ENCODE results near the gene IL22.

The IL22 gene, protein sequence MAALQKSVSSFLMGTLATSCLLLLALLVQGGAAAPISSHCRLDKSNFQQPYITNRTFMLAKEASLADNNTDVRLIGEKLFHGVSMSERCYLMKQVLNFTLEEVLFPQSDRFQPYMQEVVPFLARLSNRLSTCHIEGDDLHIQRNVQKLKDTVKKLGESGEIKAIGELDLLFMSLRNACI

DNA sequence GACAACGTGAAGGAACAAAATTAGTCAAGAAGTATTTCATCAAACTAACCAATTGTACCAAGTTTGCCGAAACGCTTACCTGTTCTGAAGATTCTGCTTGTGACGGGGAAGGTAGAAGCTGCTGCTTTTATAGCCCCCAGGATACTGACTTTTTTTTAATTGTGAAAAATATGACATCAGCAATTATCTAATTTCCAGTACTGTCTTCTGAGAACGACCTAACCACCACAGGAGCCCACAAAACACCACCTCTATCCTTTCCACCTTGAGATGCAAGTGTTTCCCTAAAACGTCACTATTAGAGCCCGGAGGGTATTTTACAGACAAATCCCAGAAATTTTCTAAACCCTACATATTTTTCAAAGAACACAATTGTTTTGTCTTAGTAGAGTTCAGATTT, at the start of gene IL22:
TSS of gene IL22 (minus strand) at position 101 of the 400 bp plus-strand sequence. CDS start 156 bp downstream, outside the sequence.
- no peak for DNase-seq (ENCODE audit: low read depth, low spot score)

DNA sequence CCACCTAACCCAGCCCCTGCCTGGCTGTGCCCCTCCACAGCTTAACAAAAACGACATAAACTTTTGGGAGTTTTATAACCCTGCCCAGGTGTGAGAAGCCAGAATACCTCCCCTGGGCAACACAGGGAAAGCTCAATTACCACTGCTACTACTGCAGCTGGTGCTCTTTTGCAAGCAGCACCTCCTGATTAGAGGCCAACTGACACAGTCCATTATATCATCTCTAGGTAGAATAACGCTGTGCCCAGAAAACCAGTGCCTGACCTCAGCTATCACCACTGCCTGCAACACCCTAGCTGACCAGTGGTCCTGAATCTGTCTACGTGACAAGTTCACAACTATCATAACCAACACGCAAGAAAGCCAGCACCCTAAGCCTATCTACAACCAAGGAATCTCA, 44.5 kb upstream of the IL22 start:
- DNase-seq (ENCODE audit: low read depth, low spot score): no peak

DNA sequence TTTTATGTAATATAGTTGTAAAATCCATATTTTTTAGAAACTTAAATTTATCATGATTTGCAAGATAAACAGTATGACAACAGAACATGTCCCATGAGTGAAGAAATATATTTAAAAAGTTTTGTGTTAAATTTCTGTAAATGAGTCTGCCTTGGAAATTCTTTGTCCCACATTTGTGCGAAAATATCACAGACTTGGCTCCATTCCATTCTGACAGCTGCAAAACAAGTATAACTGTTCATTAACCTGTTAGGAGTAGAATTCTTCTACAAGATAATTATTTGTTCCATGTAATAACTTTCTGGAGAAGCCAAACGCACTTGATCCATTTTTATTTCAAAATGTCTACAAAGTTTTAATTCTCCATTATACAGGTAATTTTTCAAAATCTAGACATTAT, 40.8 kb upstream of the IL22 start:
- DNase-seq (ENCODE audit: low read depth, low spot score): no peak

DNA sequence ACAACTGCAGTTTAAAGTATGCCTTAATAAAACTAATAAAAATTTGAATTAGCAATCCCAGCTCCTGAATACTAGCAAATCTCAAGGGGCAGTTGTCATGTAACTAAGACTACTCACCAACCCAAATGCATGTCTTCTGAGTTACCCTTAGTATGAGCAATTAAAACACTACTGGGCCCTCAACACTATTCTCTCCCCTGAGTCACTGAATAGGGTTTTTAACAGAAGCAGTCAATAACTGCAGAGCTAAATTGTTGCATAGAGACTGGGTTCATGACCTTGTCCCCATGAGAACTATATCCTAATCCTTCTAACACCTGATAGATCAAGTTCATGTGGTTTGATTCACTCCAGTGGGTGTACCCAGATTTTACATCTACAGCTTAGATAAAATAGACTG, 39.9 kb upstream of the IL22 start:
- no peak for DNase-seq (ENCODE audit: low read depth, low spot score)

DNA sequence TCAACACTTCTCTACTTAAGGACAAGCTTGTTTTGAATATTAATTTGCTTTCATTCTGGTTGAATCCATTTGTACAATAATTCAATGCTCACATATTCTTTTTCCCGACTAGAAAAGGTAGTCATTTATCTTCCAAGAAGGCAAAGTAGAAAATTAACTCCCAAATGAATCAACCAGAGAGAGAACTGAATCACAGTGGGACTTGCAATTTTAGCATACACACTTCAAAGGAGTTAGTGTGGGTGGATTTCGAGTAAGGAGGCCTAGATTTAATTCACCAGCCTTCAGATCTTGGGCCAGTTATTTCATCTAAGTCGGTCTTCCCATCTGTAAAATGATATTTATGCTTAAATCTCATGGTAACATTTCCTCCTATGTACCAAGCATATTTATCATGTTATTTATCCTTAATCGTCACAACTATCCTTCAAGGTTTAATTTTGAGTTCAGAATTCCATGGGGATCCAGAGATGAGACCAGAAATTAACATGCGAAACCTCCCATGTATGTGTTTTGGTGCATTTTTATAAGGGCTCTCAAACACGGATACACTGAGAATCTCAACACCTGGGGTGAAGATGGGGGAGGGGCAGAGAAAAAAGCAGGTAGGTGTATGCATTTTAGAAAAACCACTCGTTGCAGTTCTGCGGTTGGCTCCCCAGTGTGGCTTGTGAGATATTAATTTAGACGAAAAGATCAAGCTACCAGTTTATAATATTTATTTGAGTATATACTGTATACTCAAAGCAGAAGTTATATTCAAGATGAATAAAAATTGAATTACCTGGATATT, 38.9 kb upstream of the IL22 start:
- DNase-seq (ENCODE audit: low read depth, low spot score): no peak

DNA sequence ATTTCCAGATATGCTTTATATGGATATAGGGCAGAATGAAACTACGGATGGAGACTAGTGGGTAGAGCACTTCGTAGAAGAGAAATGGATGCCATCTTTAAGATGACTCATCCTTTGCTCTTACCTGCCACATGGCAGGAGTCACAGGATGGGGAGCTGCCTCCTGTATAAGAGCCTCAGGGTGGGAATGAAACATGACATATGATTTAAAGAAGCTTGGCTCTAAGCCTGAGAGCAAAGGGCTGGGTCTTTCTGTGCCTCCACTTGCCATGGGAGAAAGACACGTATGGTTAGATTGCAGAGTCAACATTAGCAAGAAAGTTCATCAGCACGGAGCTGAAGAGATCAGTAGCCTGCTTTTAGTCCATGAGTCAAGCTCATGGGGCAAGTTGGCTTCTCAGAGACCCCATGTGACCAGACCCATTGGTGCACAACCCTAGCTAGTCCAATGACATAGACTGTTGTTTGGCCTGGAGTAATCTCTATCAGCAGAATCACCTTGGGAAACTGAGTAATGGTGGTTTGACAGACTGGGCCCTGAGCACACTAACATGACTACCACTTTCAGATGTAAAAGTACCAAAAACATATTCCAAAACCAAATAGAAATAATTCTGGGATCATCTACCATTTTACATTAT, 38.1 kb upstream of the IL22 start:
- no peak for DNase-seq (ENCODE audit: low read depth, low spot score)

DNA sequence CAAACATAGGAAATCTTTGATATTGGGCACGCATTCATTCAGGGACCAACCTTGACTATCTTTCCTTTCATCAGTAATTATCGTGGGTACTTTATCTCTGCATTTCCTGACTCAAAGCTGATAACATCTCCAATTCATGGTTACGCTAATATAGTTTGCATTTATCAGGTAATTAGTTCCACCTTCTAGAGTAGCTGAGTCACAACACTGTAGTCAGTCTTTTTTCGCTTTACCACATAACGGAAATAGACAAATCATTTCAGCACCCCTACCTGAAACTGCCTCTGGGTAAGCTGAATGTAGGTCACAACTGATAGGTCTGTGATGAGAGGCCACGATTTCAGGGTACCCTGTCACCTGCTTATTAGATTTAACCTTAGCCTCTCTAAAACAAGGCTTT, 36.7 kb upstream of the IL22 start:
- no peak for DNase-seq (ENCODE audit: low read depth, low spot score)

DNA sequence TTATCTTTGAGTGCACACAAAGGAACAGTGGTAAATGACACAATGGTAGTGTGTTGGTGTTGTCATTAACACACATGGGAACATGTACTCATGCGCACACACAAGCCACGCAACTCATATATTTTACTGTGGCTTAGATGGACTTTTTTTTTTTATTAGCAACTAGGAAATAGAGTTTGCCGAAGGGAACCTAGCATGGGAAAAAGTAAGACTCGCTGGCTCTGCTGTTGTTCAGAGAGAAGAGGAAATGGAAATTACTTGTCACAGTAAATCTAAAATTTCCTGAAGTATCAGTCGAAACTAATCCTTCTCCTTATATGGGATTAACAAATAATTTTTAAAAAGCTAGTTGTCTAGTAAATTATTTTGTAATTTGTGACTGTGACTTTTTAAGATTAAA, 33.7 kb upstream of the IL22 start:
- DNase-seq (ENCODE audit: low read depth, low spot score): no peak

DNA sequence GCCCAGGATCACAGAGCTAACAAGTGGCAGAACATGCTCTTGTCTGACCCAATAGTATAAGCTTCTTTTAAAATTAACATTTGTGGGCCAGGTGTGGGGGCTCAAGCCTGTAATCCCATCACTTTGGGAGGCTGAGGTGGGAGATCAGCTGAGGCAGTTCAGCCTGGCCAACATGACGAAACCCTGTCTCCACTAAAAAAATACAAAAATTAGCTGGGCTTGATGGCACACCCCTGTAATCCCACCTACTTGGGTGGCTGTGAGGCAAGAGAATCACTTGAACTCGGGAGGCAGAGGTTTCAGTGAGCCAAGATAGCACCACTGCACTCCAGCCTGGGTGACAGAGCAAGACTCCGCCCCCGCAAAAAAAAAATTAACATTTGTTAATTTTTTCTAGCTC, 33.0 kb upstream of the IL22 start:
- no peak for DNase-seq (ENCODE audit: low read depth, low spot score)

DNA sequence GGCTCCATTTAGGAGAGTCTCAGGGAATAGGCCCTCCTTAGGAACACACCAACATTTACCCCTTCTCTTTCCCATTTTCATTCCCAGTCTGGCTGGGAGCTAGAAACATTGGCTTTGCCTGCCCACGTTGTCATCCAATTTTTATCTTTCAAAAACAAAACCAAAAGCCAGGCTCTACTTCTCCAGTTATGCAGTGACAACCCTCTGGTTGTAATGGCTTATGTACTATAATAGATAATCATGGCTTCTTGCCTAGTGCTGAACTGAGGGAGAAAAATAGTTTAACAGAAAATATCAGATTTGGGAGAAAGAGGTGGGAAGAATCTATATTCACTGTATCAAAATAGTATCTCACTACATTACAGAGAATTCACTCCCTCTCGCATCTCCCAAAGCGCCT, 32.1 kb upstream of the IL22 start:
- no peak for DNase-seq (ENCODE audit: low read depth, low spot score)

DNA sequence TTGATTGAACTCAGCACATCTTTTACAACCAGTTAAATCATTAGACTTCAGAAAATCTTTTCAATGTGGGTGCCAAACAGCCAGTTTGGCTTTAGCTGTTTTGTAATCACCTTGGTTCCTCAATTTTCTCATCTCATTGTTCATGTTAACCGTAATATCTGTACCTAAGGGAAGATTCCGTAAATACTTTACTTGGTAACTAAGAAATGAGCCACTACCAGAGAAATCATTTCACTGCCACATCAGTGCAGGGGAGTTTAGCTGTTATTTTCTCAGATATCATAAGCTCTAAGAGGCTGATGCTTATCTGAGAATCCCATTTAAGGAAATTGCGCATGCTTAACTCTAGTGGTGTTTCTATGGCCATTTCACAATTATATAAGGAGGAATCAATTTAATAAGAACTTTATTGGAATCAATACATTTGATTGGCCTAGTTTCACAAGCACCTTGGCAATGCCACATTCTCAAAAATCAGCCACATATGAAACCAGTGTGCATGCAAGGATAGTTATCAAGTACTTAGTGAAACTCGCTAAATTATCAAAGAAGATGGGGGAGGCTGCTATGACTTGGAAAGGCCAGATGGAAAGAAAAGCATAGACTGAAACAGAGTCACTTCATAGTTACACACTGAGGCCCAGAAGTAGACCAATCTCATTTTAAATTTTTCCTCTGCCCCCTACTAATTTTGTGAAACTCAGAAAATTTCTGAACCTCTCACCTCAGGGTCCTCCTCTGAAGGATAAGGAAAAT, 28.1 kb upstream of the IL22 start:
- DNase-seq (ENCODE audit: low read depth, low spot score): no peak

DNA sequence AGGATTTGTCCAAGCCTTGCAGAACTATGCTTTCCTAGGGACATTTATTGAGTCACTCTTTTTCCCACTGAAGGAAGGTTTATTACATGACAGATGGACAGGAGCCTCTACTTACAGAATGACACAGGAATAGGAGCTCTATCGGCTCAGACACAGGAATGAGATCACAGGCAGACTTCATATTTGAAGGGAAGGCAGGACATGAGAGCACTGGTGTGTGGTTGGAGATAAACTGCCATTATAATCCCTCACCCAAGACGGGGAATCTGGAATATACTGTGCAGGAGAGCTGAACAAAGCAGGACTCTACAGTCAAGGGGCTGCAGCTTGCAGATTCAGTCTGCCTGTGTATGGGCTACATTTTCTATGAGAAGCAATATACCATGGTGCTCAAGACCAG, 26.8 kb upstream of the IL22 start:
- no peak for DNase-seq (ENCODE audit: low read depth, low spot score)

DNA sequence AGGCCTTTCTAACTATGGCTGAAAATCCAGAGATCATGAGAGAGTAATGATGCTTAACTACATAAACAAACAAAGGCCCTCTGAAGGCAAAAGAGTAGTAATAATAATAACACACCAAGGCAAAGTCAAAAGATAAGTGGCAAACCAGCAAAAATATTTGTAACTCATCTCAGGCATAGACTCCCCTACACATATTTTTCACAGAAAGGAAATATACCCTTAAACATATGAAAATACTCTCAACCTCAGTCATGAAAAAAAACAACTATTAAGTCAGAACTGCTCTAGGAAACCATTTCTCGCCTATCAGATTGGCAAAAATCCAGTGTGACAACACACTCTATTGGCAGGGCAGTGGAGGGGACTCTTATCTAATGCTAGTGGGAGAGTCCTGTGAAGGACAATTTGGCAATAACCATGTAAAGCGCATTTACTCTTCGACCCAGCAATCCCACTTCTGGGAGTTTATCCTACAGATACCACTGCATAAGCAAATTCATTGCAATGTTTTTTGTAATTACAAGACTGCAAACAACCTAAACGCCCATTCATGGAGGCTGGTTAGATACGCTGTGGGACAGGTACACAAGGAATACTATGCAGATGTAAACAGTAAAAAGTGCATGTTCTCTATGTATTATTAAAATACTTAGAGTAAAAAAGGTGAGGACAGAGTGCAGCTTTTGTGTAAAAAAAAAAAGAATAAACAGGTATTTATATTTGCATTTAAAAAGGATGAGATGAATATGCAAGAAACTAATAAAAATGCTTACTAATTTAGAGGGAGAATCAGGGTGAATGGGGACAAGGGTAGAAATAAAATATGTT, 26.0 kb upstream of the IL22 start:
- DNase-seq (ENCODE audit: low read depth, low spot score): no peak

DNA sequence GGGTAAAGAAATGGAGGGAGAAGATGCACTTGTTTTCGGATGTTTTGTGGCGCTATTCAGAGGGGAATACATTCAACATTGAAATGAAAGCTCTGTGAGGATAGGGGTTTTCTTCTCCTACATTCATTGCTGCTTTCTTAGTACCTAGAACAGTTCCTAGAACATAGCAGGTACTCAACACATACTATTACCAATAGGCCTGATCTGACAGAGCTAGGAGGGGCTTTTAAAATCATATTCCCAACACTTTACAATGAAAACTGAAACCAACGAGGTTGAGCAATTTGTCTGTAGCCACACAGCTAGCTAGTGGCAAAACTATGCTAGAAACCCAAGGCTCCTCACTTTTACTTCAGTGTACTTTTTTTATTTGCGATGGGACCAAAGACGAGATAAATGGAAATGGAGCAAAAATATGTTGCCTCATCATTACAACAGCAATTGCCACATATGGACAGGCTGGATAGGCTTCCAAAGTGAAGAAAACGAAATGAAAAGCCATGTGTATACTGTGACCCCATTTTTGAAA, 23.1 kb upstream of the IL22 start:
- no peak for DNase-seq (ENCODE audit: low read depth, low spot score)

DNA sequence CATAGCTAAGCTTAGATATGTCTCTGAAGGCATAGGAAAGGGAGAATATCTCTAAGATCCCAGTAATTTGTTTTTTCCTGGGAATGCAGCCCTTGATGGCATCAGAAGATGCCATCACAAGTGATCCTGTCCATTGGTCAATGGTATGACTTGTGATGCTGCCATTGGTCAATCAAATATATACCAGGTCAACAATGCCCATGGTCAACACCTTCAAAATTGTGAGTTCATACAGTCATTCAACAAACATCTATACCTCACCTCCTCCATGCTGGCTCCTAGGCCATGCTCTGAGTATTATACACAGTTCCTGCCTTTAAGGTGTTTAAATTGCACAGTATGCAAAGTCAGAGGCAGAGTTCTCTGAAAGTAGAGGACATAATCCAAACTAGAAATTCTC, 19.3 kb upstream of the IL22 start:
- DNase-seq (ENCODE audit: low read depth, low spot score): no peak

DNA sequence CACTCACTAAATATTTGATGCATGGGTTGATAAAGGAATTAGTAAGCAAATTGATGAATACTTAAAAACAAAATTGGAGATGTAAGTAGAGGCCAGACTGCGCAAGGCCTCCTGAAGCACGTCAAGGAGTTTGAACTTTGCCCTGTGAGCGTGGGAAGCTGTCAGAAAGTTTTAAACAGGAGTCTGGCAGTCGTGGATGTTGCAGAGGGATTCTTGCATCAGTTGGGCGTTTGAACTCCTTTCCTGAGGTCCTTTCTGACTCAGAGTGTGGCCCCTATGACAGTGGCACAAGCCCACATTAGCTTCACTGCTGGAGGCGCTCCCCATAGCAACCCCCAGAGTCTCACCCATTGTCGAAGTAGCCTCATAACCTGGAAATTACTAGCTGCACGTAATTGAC, 17.9 kb upstream of the IL22 start:
- DNase-seq (ENCODE audit: low read depth, low spot score): no peak

DNA sequence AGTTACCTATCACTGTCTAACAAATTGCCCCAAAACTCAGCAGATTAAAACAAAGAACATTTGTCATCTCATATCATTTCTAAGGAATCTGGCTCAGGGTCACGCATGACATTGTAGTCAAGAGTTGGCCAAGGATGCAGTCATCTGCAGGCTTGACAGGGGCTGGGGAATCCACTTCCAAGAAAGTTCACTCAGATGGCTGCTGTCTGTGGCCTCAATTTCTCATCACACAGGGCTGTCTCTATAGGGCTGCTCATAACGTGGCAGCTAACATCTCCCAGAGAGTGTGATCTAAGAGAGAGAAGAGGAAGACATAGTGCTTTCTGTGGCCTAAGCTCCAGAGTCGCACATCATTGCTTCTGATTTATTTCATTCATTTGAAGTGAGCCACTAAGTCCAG, 17.0 kb upstream of the IL22 start:
- no peak for DNase-seq (ENCODE audit: low read depth, low spot score)

DNA sequence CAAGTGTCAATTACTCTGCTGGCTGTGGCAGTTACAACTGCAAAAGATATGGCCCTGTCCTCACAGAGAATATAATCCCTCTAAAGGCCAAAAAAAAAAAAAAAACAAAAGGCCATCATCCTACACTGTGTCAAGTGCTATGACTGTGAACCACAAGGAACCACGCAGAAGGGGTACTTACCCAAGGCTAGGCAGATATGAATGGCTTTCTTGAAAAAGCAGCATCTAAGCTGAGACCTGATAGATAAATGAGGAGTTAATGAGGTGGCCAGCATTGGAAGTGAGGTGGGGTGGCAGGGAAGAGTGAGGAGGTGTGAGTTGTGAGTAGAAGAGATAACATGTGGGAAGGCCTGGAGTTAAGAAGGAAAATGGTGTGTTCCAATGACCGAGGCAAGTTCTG, 16.4 kb upstream of the IL22 start:
- no peak for DNase-seq (ENCODE audit: low read depth, low spot score)

DNA sequence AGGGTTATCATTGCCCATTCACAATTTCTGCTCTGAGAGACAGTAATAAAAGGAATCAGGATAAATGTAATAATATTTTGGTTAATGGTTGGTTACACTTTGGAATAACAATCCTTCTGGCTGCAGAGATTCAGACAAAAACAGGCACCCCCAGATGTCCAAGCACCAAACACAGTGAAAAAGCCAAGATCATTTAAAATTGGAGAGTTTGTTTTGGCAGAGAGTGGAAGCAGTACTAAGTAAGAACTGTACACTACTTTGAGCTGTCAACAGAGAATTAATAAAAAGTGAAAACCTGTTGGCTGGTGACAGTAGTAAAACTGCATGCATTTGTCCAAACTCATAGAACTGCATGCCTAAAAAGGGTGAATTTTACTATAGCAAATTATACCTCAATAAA, 15.6 kb upstream of the IL22 start:
- DNase-seq (ENCODE audit: low read depth, low spot score): no peak

DNA sequence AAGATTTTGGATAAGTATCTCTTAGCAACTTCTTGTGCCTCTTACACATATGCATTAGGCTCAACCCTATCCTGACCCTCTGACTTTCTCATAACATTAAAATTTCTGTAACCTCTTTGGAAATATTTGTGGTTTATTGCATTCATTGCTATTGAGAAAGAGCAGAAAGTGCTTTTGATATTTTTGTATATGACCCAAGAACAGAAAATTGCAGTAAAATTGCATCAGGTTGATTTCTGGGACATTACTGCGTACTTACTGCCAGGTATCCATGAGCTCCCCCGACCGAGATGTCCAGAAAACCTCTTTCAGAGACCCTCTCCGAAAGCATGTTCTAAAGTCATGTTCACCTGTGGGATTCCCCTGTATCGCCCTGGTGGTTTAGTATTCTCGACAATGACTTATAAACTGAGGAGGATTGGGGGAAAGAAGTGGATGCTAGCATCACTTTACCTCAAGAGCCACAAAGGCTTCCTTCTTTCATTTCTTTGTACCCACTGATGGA, 14.5 kb upstream of the IL22 start:
- DNase-seq (ENCODE audit: low read depth, low spot score): no peak

DNA sequence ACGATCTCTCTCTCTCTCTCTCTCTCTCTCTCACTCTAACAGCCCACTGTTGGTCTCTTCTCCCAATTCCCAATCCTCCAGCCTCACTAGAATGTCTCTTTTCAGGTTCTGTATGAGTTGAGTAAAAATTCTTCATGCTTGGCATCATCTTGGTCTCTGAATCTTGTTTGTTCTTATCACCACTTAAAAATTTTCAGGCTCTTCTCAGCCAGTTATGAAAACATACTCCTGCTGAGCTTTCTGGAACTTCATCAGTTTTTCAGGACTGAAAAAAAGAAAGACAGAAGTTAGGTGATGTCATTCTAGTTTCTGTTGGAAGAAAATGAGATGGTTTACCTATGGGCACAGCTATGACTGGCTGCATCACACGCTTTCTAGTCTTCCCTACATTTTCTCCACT, 11.5 kb upstream of the IL22 start:
- DNase-seq (ENCODE audit: low read depth, low spot score): no peak
